CD1c-positive myeloid dendritic cell (primary cell): ENCODE results near the gene SLC38A3.
A peak's percentile ranks its signal among the peaks of the same experiment; 100 is the strongest.

Source experiments
- DNase-seq: peaks from one replicate; pipeline ENCODE4 v3.0.0-alpha.2; 2016; ENCODE audit errors: extremely low spot score

The SLC38A3 gene

DNA sequence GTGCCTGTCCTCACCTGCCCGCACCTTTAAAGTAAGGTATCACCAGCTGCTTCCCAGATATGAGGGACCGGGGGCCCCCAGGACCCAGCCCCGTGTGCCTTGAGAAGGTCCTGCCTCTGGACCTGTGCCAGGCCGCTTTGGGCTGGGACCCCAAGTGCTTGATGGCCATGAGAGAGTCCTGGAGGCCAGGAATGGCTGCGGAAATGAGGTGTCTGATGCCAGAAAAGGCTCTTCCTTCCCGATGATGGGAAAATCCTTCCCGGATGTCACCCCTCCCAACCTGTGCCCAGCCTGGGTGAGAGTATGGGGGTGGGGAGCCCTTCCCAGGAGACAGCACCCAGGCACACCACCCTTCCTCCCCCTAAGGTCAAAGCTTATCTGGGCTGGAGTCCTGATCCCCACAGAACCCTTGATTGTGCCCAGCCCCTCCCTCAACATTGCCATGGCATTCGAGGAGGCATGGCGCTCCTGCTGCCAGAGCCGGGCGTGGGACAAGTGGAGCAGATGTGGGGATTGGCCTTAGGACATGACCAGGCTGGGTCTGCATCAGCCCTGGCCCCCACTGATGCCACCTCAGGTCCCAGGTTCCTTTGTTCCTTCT, 35.7 kb upstream of the SLC38A3 start:
- DNase-seq = no peak

DNA sequence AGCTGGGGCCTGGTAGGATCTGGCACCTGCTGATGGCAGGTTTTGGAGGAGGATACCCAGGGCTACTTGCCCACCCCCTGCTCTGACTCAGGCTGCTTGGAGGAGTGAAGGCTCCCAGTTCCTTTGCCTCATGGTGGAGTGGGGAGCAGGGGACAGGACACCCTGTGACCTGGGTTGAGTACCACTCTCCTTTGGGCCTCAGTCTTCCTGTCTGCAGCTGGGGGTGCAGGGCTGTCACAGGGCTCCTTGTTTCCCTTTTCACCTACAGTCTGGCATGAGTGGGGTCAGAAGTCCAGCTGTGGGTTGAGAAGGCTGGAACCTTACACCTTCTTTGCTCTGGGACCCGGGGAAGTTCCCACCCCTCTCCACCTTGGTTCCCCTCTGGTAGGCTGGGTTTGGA, 35.2 kb upstream of the SLC38A3 start:
- DNase-seq = no peak

DNA sequence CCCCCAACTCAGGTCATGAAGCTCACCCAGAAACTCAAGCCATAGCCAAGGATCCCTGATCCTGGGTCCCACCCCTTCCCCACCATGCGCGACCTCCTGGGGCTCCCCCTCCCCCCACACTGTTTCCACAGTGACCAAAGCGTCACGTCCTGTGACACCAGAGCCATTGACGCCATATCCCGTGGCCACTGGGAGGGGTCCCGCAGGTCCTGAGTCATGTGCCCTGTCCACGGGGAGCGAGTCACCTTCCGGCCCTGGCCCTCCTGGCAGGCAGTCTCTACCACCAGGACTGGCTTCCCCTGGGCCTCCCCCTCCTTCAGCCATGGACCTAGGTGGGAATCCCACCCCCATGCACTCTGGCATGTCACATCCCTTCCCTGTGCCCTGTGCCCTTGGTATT, 34.4 kb upstream of the SLC38A3 start:
- DNase-seq = peak; percentile 34

DNA sequence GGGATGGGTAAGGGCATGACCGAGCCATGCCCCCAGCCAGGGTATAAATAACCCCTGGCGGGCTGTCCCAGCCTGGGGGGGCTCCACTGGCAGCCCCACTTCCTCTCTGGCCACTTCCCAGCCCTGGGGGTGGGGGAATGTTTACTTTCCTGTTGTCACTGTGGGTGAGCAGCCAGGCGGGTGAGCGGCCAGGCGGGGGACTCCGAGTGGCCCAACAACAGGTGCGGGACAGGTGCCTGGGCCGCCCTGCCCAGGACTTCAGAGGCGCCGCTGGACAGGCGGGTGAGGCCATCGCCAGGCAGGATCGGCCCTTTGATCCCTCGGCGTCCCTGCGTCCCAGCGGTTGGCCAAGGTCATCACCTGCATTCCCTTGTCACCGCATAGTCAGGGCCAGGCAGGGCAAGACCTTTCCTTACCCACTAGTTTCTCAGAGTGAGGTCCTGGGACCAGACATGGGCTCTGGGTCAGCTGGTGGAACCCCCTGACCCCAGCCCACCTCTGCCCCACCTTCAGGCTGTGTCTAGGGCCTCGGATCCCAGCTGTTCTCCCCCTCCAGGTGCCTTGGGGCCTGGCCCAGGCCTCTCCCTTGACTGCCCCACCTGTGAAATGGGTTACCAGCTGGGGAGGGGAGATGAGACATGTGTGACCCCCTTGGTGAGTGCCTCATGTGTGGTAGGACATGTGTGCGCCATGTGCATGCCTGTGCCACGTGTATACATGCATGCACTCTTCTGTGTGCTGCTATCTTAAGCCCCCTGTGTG, 33.4 kb upstream of the SLC38A3 start:
- DNase-seq = no peak

DNA sequence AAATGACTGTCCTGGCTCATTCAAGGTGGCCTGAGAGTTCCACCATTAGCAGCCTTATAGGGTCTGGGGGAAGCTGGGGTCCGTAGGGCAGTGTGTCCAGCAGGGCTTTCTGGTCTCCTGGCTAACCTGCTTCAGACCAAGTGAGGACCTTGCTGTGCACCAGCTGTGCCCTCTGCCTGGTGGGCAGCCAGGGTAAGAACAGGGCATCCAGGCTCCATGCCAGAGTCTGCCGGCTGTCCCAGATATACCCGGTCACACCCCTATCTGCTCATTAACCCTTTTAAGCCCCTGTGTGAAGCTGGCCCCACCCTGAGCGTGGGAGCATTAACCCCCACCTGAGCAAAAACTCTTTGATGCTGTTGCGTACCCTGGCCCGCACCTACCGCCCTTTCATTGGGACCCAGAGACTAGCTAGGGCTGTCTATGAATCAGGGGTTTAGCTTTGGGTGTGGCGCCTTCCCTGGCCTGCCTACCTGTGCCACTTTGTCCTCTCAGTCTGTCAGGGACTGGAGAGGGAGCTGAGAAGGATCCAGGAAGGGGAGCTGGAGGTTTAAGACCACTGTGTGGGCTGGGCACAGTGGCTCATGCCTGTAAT, 32.3 kb upstream of the SLC38A3 start:
- no peak for DNase-seq

DNA sequence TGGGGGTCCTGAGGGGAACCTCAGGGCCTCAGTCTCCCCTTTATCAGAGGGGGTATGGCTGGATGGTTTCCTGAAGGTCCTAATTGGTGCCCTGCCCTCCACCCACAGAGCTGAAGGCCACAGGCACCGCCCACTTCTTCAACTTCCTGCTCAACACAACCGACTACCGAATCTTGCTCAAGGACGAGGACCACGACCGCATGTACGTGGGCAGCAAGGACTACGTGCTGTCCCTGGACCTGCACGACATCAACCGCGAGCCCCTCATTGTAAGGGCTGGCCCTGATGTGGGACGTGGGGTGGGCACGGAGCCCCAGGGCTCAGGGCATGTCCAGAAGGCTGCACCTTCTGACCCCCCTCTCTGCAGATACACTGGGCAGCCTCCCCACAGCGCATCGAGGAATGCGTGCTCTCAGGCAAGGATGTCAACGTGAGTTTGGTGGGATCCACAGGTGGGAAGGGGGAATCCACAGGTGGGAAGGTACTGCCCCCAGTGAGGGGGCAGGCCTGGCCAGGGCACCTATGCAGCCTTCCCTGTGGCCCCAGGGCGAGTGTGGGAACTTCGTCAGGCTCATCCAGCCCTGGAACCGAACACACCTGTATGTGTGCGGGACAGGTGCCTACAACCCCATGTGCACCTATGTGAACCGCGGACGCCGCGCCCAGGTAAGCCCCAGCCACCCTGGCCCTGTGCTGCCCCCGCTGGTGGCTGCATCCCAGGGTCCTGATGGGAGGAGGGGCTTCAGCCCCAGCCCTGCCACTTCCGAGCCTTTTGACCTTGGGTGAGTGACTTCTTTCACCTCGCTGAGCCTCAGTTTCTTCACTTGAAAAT, 31.2 kb upstream of the SLC38A3 start:
- peak; percentile 66 for DNase-seq

DNA sequence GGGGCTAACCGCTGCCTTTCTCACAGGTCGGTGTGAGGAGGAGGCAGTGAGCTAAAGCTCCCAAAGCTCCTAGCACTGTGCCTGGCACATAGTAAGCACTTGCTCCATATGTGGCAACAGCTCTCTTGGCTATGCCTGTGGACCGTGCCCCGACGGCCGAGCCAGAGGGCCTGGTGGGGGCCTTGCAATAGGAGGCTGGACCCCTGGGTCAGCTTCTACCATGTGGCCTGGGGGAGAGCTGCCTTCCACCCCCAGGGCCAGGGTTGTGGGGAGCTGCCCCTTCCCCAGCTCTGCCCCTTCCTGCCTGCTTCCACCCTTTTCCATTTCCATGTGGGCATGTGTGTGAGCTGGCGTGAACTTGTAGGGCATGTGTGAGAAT, 30.6 kb upstream of the SLC38A3 start:
- DNase-seq = no peak

DNA sequence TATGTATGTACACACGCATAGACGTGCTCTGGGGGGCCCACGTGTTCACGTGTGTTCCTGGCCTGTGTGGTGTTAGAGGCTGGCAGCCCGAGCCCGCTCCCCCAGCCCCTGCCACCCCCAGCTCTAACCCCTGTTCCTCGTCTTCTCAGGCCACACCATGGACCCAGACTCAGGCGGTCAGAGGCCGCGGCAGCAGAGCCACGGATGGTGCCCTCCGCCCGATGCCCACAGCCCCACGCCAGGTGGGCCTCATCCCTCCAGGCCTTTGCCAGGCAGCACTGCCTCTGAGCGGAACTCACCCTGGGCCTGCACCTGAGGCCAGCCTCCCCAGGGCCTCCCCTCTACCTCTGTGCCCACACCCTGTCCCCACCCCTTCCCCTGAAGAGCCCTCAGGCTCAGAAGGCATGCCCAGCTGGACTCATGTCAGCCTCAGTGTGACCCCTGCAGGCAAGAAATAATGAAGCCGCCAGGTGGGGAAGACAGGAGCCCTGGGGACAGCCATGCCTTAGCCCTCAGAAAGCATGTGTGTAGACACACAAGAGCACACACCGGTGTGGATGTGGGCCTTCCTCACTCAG, 30.0 kb upstream of the SLC38A3 start:
- DNase-seq = no peak

DNA sequence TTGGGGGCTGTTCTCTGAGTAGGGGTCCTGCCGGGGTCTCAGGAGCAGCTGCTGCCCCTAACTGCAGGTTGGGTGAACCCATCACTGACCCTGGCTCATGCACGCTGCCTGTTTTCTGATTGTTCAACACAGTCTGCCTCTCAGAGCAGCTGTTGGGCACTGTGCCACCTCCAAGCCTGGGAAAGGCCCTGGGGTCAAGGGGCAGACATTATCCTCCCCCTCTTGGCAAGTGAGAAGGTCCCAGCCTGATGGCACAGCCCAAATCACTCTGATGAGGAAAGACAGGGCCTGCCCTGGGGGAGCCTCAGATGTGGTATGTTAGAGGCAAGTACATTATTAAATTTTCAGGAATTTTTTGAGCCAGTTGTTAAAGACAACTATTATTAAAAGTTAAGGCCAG, 27.7 kb upstream of the SLC38A3 start:
- no peak for DNase-seq

DNA sequence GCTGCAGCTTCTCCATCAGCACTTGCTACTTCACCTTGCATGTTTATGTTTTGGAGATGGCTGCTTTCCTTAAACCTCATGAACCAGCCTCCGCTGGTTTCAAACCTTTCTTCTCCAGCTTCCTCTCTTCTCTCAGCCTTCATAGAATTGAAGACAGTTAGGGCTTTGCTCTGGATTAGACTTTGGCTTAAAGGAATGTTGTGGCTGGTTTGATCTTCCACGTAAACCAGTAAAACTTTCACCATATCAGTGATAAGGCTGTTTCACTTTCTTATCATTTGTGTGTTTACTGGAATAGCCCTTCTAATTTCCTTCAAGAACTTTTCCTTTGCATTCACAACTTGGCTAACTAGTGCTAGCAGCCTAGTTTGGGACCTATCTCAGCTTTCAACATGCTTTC, 25.4 kb upstream of the SLC38A3 start:
- DNase-seq = no peak

DNA sequence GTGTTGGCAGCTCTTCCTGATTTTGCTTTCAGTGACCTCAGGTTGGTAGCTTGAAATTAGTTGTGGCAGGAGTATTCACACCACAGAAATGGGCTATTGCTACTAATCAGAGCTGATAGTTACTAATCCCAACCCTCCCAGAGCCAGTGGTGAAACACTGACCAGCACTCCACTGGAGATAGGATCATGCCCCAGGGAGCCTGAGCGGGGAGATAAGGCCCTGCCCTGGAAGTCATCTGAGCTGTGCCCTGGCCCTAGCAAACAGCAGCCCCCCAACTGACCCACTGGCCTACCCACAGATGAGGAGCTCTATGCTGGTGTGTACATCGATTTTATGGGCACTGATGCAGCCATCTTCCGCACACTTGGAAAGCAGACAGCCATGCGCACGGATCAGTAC, 23.1 kb upstream of the SLC38A3 start:
- DNase-seq = no peak

DNA sequence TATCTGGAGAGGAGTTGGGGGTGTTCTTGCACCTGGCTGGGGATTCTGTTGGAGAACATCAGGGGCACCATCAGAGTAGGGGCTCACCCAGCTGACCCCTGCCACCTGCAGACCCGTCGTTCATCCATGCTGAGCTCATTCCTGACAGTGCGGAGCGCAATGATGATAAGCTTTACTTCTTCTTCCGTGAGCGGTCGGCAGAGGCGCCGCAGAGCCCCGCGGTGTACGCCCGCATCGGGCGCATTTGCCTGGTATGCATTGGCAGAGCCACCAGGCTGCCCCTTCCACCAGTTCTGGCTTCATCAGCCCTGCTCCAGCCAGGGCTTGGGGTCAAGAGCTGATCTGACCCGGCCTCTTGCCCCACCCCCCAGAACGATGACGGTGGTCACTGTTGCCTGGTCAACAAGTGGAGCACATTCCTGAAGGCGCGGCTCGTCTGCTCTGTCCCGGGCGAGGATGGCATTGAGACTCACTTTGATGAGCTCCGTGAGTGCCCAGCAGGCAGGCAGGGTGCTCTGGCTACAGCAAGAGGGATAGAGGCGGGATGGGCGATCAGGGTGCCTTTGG, 22.5 kb upstream of the SLC38A3 start:
- no peak for DNase-seq

DNA sequence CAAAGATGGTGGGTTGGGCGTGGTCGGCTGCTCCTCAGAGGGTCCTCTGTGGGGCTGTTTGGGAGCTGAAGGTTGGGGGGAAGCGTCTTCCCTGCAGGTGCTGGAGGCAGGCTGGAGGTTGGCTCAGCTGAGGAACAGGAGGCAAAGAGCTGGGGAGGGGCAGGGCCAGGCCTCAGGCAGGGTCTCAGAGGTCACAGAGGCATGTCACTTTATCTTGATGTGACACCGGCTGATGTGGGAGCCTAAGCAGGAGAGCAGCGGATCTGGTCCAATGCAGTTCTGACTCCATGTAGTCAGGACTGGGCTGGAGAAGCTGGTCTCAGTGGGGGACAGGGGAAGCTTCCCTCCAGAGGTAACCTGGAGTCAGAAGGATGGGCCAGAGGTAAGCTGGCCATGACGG, 21.3 kb upstream of the SLC38A3 start:
- no peak for DNase-seq

DNA sequence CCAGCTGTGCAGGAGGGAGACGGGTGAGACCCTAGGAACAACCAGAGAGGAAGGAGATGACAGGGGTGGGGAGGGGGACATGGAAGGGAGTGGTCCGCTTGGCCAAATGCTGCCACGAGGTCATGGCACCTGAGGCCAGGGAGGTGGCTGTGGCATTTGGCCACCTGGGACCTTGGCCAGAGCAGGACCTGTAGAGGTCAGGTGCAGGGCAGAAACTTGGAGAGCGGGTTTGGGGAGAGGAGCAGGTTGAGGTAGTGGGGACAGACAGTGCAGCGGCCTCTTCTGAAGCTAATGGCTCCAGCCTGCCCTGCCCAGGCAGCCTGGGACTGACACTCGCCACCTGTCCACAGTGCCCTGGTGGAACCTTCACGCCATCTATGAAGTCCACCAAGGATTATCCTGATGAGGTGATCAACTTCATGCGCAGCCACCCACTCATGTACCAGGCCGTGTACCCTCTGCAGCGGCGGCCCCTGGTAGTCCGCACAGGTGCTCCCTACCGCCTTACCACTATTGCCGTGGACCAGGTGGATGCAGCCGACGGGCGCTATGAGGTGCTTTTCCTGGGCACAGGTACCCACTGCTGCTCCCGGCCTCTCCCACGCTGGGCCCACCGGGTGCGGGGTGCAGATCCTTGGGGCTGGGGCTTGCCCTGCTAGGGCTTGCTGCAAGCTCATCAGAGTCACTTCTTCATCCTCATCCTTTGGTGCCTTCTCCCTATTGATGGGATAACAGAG, 20.7 kb upstream of the SLC38A3 start:
- DNase-seq = no peak

DNA sequence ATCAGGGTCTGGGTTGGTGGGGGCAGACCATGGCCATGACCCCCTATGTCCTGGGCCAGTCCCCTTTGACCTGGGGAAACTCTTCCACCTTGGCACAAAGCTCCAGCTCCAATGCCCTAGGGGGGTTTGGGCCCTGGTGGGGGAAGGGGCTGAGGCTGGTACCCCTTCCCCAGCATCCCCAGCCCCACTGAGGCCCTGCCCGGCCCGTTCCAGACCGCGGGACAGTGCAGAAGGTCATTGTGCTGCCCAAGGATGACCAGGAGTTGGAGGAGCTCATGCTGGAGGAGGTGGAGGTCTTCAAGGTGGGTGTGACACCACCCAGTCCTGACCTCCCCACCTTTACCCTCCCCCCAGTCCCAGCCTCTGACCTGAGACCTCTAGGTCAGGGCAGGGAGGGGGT, 19.8 kb upstream of the SLC38A3 start:
- DNase-seq = no peak

DNA sequence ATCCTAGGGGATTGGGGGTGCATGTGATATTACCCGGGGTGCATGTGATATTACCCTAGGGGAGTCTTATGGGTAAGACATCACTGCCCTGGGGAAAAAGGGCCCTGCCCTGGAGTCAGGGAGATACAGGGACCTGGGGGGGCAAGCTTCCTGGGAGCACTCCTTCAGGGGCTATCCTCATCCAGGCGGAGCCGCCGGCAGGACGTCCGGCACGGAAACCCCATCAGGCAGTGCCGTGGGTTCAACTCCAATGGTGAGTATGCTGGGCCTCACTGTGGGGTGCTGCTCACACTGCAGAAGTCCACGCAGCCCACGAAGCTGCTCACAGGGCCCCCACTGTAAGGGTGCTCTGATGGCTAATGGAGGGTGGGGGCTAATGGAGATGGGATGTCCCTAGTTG, 19.0 kb upstream of the SLC38A3 start:
- DNase-seq = no peak

DNA sequence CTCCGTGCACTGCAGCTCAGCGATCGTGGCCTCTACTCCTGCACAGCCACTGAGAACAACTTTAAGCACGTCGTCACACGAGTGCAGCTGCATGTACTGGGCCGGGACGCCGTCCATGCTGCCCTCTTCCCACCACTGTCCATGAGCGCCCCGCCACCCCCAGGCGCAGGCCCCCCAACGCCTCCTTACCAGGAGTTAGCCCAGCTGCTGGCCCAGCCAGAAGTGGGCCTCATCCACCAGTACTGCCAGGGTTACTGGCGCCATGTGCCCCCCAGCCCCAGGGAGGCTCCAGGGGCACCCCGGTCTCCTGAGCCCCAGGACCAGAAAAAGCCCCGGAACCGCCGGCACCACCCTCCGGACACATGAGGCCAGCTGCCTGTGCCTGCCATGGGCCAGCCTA, 17.3 kb upstream of the SLC38A3 start:
- DNase-seq = no peak

DNA sequence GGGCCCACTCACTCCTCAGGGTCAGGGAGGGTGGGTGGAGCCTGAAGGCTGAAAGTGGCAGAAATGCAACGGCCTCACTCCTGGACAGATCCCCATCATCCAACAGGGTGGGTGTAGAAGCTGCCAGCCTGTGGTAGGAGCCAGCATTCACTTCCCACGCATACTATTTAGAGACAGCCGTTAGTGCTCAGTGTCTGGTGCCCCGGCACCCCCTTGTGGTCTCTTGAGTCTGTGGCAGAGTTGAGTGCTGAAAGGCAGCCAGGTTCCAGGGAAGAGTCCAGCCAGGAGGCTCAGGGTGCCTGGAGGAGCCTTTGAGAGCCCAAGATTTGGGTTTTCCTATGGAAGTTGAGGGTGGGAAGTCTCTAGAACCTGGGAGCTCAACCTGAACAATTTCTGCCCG, 15.8 kb upstream of the SLC38A3 start:
- peak; percentile 72 for DNase-seq

DNA sequence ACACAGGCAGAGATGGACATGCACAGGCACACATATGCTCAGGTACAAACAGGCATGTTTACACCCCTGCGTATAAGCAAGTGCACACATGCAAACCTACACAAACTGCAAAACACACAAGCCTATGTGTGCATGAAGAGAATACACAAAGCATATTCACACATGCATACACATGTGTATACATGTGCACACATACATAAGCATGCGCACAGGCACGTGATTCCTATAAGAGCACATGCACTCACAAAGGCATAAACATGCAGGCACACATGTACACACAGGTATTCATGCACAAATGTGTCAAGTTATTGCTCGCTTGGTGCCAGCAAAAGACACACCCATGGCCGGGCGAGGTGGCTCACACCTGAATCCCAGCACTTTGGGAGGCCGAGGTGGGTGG, 15.1 kb upstream of the SLC38A3 start:
- DNase-seq = no peak

DNA sequence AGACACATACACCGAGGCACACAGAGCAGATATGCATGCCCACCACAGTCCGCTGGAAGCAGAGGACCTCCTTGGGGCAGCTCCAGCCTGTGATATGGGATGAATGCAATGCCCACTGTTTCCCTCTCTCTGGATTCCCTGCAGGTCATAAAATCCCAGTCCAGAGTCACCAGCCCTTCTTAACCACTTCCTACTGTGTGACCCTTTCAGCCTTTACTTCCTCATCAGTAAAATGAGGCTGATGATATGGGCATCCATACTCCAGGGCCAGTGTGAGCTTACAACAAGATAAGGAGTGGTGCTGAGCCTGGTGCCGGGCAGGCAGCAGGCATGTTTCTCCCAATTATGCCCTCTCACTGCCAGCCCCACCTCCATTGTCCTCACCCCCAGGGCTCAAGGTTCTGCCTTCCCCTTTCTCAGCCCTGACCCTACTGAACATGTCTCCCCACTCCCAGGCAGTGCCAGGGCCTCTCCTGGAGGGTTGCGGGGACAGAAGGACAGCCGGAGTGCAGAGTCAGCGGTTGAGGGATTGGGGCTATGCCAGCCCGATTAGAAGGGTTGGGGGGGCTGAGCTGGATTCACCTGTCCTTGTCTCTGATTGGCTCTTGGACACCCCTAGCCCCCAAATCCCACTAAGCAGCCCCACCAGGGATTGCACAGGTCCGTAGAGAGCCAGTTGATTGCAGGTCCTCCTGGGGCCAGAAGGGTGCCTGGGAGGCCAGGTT, 14.0 kb upstream of the SLC38A3 start, which contains the start of gene GNAT1:
TSS of gene GNAT1 (plus strand) at position 675 of the 725 bp plus-strand sequence. CDS start 116 bp downstream, outside the sequence.
- DNase-seq = peak; percentile 45
